ACC112 (cell line): ENCODE data around the gene LSAMP.

Experiments used
- H2AFZ ChIP-seq: fragments of 200-600 bp; sonication (generic); one replicate; pipeline ENCODE4 v1.6.0; 2017; ENCODE audit warnings: antibody characterized with exemption, low read length; ENCODE audit not compliant: unreplicated experiment
- H3K27ac ChIP-seq: fragments of 200-600 bp; sonication (generic); 2 replicates; pipeline ENCODE4 v1.5.1; 2014; ENCODE audit warnings: low read depth, mild to moderate bottlenecking, antibody characterized with exemption, low read length, moderate library complexity
- H3K27me3 ChIP-seq: fragments of 200-600 bp; sonication (generic); 2 replicates; pipeline ENCODE4 v1.6.1; 2014; ENCODE audit warnings: mild to moderate bottlenecking, antibody characterized with exemption, low read length, moderate library complexity, mixed read lengths; ENCODE audit not compliant: insufficient read depth
- H3K36me3 ChIP-seq: fragments of 200-600 bp; sonication (generic); 2 replicates; pipeline ENCODE4 v1.6.1; 2016; ENCODE audit warnings: mild to moderate bottlenecking, antibody characterized with exemption, low read length, moderate library complexity, mixed read lengths; ENCODE audit not compliant: insufficient read depth
- H3K4me1 ChIP-seq: fragments of 200-600 bp; sonication (generic); one replicate; pipeline ENCODE4 v1.6.1; 2016; ENCODE audit warnings: low read length, mixed read lengths; ENCODE audit not compliant: insufficient read depth, unreplicated experiment, control insufficient read depth
- H3K4me3 ChIP-seq: fragments of 200-600 bp; sonication (generic); 2 replicates; pipeline ENCODE4 v1.5.1; 2014; ENCODE audit warnings: mild to moderate bottlenecking, low read depth, low read length
- H3K79me2 ChIP-seq: fragments of 200-600 bp; sonication (generic); one replicate; pipeline ENCODE4 v1.6.0; 2016; ENCODE audit warnings: low read length; ENCODE audit not compliant: control insufficient read depth, unreplicated experiment, insufficient read depth

Gene LSAMP

DNA sequence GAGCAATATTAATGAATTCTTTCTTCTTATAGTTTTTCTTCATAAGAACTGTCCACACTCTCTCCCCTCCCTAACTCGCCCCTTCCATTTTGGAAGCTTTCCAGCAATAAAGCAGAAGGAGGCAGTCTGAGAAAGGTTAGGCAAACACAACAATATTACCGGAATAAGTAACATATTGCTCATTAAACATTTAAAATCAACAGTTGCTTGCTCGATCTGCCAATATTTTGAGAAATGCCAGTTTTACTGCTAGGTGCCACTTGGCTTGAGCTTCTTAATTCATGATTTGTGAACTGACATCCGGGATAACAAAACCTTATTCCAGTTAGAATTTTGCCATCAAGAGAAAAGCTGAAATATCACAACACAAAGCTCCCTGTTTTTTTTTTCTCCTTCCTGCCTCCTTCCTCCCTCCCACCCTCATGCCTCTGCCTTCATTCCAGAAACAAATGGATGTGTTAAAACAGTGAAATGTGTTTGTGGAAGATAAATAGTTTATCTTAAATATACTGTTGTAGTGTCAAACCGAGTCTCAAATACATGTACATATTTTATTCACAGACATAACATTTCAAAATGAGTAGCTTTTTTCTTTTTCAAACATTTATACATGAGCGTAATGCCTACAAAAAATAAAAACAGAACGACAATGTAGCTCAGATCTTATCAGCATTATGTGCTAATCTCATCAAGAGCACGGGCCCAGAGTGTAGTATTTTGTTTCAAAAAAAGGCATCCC, 568.2 kb downstream of the LSAMP start:
- Histone ChIP-seq H3K4me1 (peaks cover 5% of the 10 kb centered on the region), H3K36me3 (no peaks in the 10 kb centered on the region), H2AFZ (peak overlapping the region; percentile 92), H3K27me3 (no peaks in the 10 kb centered on the region), H3K4me3 (peak overlapping the region; percentile 70), H3K27ac (no peak overlapping the region), H3K79me2 (no peaks in the 10 kb centered on the region)

DNA sequence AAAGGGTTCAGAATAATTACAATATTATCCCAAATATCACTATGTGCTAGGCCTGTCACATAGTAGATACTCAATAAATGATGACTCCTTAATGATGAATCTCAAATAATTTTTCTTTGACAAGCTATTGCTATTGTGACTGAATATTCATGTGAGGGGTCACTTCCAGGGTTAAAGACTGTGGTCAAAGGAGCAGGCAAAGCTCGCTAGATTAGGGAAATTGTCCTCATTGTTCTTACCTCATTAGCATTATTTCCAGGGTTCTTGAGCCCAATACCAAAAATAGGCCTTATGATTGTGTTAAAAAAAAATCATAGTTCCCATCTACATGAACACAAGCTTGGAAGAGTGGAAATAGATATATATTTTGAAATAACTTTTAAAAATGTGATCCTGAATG, 569.8 kb downstream of the LSAMP start:
- no peak overlapping the region for H3K27ac ChIP-seq
- no peaks in the 10 kb centered on the region for H3K79me2 ChIP-seq

DNA sequence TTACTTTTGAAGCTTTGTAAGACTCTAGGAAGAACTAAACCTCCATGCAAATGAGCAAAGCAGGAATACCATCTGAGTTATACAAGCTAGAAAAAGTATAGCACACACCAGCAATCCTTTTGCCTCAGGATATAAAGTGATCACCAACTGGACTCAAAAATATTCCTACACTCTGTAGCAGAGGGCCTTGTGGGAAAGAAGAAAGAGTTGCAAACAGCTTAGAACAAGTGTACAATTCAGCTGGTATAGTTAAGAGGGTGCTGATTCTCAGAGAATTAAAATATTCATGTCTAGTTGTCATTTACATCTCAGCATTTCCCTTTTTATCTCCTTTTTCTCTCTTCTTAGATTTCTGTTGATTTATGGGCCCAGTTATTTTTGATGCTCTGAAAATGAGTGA, 573.6 kb downstream of the LSAMP start:
- H2AFZ ChIP-seq: no peak overlapping the region
- no peaks in the 10 kb centered on the region for H3K36me3 ChIP-seq
- H3K4me1 ChIP-seq: peaks cover 5% of the 10 kb centered on the region
- H3K79me2 ChIP-seq: no peaks in the 10 kb centered on the region
- H3K27ac ChIP-seq: no peak overlapping the region
- H3K27me3 ChIP-seq: no peaks in the 10 kb centered on the region; the same call in 1 of the 2 replicates
- H3K4me3 ChIP-seq: no peak overlapping the region

More for the DNA sequence above, 569.8 kb downstream of the LSAMP start:
- Histone ChIP-seq H3K27me3 (no peaks in the 10 kb centered on the region), H3K36me3 (no peaks in the 10 kb centered on the region), H3K4me1 (peaks cover 5% of the 10 kb centered on the region), H3K4me3 (no peak overlapping the region), H2AFZ (no peak overlapping the region)

DNA sequence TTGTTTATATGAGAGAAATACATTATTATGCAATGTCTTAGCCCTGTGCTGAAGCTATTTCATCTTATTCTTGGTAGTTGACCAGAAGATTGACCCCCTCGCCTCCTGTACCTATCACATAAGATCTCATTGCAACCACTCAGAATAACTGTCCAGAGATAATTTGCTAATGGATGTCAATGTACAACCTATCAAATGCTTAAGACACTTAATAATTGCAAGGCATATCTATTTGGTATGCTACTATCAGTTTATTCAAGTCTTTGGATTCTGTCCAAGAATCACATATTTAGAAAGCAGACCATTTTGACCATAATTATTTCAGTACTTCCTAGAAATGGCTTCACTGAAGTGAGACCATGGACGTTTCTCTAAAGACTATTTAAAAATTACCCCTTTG, 580.4 kb downstream of the LSAMP start:
- Histone ChIP-seq H3K27me3 (no peaks in the 10 kb centered on the region; the same call in 1 of the 2 replicates), H3K4me3 (no peak overlapping the region), H2AFZ (no peak overlapping the region), H3K4me1 (no peaks in the 10 kb centered on the region), H3K27ac (no peak overlapping the region), H3K36me3 (no peaks in the 10 kb centered on the region), H3K79me2 (no peaks in the 10 kb centered on the region)

DNA sequence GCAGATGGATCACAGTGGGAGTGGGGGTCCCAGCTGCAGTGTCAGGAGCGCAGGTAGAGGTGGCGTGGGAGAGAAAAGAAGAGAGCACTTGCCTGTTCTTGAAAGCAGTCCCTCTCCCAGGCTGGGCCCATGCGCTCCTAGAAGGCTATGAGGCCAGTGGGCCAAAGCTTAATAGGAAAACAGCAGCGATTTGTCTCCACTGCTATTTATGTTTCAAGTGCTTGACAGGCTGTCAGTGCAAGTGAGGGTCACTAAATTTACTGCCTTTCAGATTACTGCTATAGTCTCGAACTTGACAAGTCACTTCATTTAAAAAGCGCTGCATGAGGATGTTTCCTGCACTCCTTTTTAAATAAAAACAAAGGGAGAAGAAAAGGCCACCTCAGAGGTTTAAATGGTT, 582.4 kb downstream of the LSAMP start:
- Histone ChIP-seq H3K27me3 (peaks cover 15% of the 10 kb centered on the region), H3K27ac (no peak overlapping the region), H3K4me3 (no peak overlapping the region), H3K36me3 (no peaks in the 10 kb centered on the region), H2AFZ (no peak overlapping the region), H3K79me2 (no peaks in the 10 kb centered on the region), H3K4me1 (no peaks in the 10 kb centered on the region)

DNA sequence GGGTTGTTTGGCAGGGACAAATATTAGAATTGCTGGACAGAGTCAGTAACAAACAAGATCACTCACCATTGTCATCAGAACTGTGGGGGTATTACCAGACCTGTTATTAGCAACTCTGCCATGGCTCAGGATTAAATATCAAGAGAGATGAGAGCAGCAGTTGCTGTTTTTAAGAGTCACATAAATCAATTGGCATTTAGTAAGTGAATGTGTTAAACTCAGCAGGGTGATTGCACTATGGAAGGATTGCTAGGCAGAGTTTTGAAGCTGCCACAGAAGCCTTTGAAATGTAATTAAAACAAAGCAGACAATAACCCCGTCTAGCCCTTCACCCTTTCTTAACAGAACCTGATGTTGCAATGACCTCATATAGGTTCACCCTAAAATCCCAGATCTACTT, 583.2 kb downstream of the LSAMP start:
- no peak overlapping the region for H3K4me3 ChIP-seq
- H3K27ac ChIP-seq: no peak overlapping the region
- H3K4me1 ChIP-seq: no peaks in the 10 kb centered on the region
- H2AFZ ChIP-seq: no peak overlapping the region
- H3K79me2 ChIP-seq: no peaks in the 10 kb centered on the region
- H3K27me3 ChIP-seq: peaks cover 15% of the 10 kb centered on the region
- H3K36me3 ChIP-seq: no peaks in the 10 kb centered on the region

DNA sequence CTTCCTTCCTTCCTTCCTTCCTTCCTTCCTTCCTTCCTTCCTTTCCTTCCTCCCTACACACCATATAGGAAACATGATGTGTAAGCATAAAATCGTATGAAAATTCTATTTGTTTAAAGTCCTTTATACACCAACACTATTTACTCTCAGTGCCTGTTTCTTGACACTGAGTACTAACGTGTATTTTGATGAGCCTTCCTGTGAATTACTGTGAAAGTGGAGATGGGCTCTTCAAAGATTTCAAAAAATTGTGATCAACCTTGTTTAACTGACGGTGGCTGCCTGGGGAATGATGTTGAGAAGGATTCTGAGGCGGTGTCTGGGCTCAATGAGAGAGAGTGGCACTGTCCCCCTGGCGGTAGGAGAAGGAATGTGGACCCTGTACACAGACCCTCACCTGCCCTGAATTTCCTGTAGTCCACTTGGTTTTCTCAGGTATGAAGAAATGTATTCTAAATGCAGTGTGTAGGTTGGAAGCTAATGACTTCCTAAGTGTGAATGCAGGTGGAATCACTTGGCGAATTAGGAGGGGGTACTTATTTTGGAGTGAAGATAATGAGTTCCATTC, 584.0 kb downstream of the LSAMP start:
- Histone ChIP-seq H3K79me2 (no peaks in the 10 kb centered on the region), H3K27ac (no peak overlapping the region), H3K4me3 (no peak overlapping the region), H3K27me3 (peaks cover 15% of the 10 kb centered on the region), H2AFZ (no peak overlapping the region), H3K4me1 (no peaks in the 10 kb centered on the region), H3K36me3 (no peaks in the 10 kb centered on the region)

DNA sequence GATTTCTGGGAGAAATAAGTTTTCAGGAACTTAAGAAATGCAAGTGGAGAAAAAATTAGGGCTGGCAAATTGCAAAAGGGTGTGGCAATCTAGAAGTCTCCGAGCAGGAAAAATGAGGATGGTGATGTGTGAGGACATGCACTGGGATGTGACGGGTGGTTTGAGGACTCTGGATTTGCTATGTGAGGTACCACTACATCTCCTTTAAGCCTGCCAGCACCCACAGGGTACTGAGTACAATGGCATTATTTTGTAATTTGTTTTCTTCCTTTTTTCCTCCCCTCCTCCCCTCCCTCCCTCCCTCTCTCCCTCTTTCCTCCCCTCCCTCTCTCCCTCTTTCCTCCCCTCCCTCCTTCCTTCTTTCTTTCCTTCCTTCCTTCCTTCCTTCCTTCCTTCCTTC, 584.5 kb downstream of the LSAMP start:
- H3K79me2 ChIP-seq: no peaks in the 10 kb centered on the region

DNA sequence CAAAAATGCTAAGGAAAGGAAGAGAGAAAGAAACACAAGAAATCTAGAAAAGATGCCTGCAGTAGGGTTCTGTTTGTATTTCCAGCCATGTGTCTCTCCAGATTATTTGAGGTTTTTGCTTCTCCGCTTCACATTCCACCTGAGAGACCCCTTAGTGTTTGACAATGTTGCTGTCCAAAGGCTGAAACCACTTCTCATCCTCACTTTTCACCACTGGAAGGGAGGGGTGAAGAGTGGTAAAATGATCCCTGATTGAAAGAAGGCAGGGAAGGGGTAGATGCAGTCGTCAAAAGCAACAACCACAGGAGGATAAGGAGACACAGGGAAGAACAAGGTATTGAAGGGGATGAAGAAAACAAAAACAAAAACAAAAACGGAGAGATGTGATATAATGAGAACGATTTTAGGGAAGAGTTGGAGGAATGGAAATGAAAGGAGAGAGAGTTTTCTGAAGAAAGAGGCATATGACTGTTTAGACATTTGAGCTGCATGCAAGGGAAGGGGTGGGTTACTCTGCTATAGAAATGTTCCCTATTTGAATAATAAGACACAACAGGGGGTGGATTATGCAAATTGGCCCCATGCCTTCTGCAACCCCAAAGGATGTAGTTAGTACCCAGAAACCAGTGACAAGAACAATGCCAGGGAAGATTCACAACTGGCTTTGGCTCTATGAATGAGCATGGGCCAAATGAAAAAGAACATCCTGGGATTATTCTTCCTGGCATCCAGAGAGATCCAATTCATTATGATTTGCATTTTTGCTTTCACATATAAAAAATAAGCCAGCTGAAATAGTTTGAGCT, 586.1 kb downstream of the LSAMP start:
- Histone ChIP-seq H3K36me3 (no peaks in the 10 kb centered on the region), H3K27ac (no peak overlapping the region), H2AFZ (no peak overlapping the region), H3K4me3 (no peak overlapping the region), H3K4me1 (no peaks in the 10 kb centered on the region), H3K79me2 (no peaks in the 10 kb centered on the region), H3K27me3 (peaks cover 15% of the 10 kb centered on the region)

More for the DNA sequence above, 584.5 kb downstream of the LSAMP start:
- peaks cover 15% of the 10 kb centered on the region for H3K27me3 ChIP-seq
- no peak overlapping the region for H3K4me3 ChIP-seq
- no peak overlapping the region for H3K27ac ChIP-seq
- no peaks in the 10 kb centered on the region for H3K4me1 ChIP-seq
- H3K36me3 ChIP-seq: no peaks in the 10 kb centered on the region
- H2AFZ ChIP-seq: no peak overlapping the region

DNA sequence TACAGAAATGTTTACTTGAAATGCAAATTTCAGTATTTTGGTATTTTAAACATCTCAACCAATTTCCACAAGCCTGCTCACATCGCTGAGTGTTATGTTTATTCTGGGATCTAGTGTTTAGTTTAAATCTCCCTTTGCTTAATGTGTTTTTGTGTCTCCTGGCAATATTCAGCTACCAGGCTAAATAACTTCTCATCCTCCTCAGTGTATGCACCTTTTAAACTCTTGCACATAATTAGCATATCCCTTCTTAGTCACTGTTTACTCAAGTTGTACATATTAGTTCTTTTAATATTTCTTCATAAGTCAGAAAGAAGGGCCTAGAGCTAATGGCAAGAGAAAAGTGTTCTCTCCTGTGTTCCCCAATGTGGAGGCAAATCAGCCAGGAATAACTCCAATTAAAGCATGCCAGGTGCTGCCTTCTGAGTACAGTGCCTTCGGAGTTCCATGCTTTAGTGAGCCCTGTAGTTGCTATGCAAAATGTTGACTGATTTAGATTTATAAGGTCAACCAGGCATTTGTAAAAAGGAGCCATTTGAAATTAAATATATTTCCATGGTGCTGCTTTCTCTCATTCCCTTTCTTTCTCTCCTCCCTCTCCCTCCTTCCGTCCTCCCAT, 587.7 kb downstream of the LSAMP start:
- no peak overlapping the region for H2AFZ ChIP-seq
- no peaks in the 10 kb centered on the region for H3K36me3 ChIP-seq
- H3K27ac ChIP-seq: no peak overlapping the region
- H3K4me3 ChIP-seq: no peak overlapping the region
- peaks cover 15% of the 10 kb centered on the region for H3K27me3 ChIP-seq
- no peaks in the 10 kb centered on the region for H3K4me1 ChIP-seq
- no peaks in the 10 kb centered on the region for H3K79me2 ChIP-seq
